Caco-2 (cell line): Measurements from ENCODE around the gene DCP2. TPM values are rescaled to one million over a fixed set of nuclear protein-coding genes. Genes with fewer than 3 reads are reported as not detected.
"Not testable (repeated sequence)": the region's sequence is repeated elsewhere in the genome, so short reads cannot be mapped to it uniquely, and the experiment has no call there.

Experiments
- BruUV-seq: library from RNA; stranded (reverse); fragments of 400-500 nt; replicated peaks from 2 replicates; lab custom pipeline; 2021; lab: Mats Ljungman, UMichigan
- CTCF ChIA-PET: fragments of 300-600 bp; sonication (Branson Sonifier 250); formaldehyde crosslinking; loops from one replicate; lab custom pipeline; 2022; ENCODE audit warnings: antibody characterized with exemption; lab: Charles Lee
- POLR2A ChIA-PET: fragments of 300-600 bp; sonication (Branson Sonifier 250); formaldehyde crosslinking; loops from one replicate; lab custom pipeline; 2022; ENCODE audit warnings: antibody characterized with exemption; lab: Charles Lee
- DNase-seq, 2 experiments: peaks; one replicate each; pipeline versions ENCODE4 v3.0.0 to v3.0.0-alpha.2; 2020 to 2022
- H3K27me3 ChIP-seq: replicated peaks from 2 replicates; pipeline ENCODE4 v1.6.0; 2011; ENCODE audit warnings: low read length; ENCODE audit not compliant: control insufficient read depth, insufficient read depth
- H3K36me3 ChIP-seq: 2 replicates; pipeline ENCODE4 v1.5.1; 2011; ENCODE audit warnings: low read length; ENCODE audit not compliant: control insufficient read depth, insufficient read depth
- H3K4me1 ChIP-seq: fragments of 250-450 bp; sonication (Bioruptor Pico); 2 replicates; pipeline ENCODE4 v1.5.1; 2020; ENCODE audit warnings: mild to moderate bottlenecking
- H3K4me3 ChIP-seq: 2 replicates; pipeline ENCODE4 v1.5.1; 2011; ENCODE audit warnings: low read depth, mild to moderate bottlenecking, control low read depth, low read length
- H3K9me3 ChIP-seq: fragments of 250-450 bp; sonication (Bioruptor Pico); 2 replicates; pipeline ENCODE4 v1.5.1; 2020; ENCODE audit warnings: mild to moderate bottlenecking, moderate library complexity
- H3K27ac Mint-ChIP-seq: one replicate; pipeline ENCODE4 v1.8.0; 2022; ENCODE audit warnings: mixed read lengths; ENCODE audit not compliant: unreplicated experiment
- H3K27me3 Mint-ChIP-seq: one replicate; pipeline ENCODE4 v1.8.0; 2022; ENCODE audit warnings: mixed read lengths; ENCODE audit not compliant: insufficient read depth, unreplicated experiment
- H3K36me3 Mint-ChIP-seq: one replicate; pipeline ENCODE4 v1.8.0; 2022; ENCODE audit warnings: mild to moderate bottlenecking, mixed read lengths; ENCODE audit not compliant: insufficient read depth, unreplicated experiment
- H3K4me1 Mint-ChIP-seq: one replicate; pipeline ENCODE4 v1.8.0; 2022; ENCODE audit warnings: low read depth, mixed read lengths; ENCODE audit not compliant: unreplicated experiment
- H3K4me3 Mint-ChIP-seq: one replicate; pipeline ENCODE4 v1.8.0; 2022; ENCODE audit warnings: mild to moderate bottlenecking, moderate library complexity, mixed read lengths; ENCODE audit not compliant: unreplicated experiment
- H3K9me3 Mint-ChIP-seq: one replicate; pipeline ENCODE4 v1.8.0; 2022; ENCODE audit warnings: mixed read lengths; ENCODE audit not compliant: unreplicated experiment
- intact Hi-C: fragments of 100-400 bp; cut with micrococcal nuclease; formaldehyde crosslinking; loops from one replicate; pipeline ENCODE4 v1.10.0; 2022; ENCODE audit not compliant: unreplicated experiment
- total RNA-seq: library from RNA; stranded (reverse); gene quantifications from 2 replicates; pipeline ENCODE4 v1.2.3, GENCODE V29; 2022
- TF ChIP-seq, protein P1 (sequence below), 2 experiments: fragments of 200-600 bp in 1 of 2; IDR thresholded peaks; 1 replicate in 1 of 2; 2 replicates in 1 of 2; pipeline versions ENCODE4 v1.5.1 to v1.8.0; 2011 to 2022; ENCODE audit warnings: antibody characterized with exemption in 1 of 2, control low read depth in 1 of 2, inconsistent platforms in 1 of 2, low read depth in 1 of 2, low read length in 1 of 2, mild to moderate bottlenecking in 1 of 2, moderate library complexity in 1 of 2; ENCODE audit not compliant: insufficient read depth in 1 of 2, severe bottlenecking in 1 of 2, unreplicated experiment in 1 of 2

Gene DCP2
- total RNA-seq, 1 experiment from 2014 or later, result 149 TPM

DNA sequence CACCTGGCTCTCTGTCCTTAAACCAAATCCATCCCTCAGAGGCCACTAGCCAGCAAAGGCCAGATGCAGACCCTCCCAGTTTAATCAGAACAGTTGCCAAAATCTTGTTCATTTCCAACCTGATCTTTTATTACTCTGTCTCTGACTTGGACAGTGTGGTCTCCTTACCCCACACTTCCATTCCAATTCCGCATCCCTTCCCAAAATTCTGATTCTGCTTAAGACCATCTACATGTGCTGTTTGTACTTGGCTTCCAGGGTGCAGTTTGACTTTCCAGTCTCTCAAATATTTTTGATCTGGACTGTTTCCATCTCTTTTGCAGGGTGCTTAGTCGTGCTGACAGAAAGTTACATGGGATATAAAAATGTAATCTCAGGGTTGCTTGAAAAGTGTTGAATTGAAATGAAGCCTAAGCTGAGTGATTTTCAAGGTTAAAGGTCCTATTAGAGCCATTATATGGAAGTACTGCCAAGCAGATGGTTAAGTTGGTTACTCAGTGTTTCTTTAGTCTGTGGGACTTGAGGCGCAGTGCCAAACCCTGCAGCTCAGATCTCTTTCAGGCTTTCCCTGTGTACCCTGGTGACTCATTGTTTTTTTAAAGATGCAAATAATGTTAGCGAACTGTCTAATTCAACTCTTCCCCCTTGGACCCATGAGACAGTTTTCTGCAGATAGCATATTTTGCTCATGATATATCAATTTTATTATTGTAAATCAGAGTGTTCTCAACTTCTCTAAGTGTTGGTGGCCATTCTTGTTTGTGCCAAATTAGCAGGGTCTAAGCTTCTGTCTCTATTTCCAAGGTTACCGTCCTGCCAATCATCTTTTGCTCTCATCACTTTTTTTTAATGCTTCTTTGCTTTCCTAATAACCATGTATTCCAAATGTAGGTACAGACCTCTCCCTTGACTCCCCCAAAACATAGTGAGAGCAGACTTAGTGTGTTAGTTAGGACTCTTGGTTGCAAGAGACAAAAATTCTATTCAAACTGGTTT, 18.2 kb upstream of the DCP2 start:
- H3K4me1 Mint-ChIP-seq, result peaks cover 18% of the 10 kb centered on the region
- H3K4me3 ChIP-seq, result no peak overlapping the region
- 0 out of 2 replicates have a peak, but pooled peaks cover 4% of the 10 kb centered on the region for H3K4me1 ChIP-seq
- BruUV-seq, result no TSS peak
- TF ChIP-seq, protein P1, sequence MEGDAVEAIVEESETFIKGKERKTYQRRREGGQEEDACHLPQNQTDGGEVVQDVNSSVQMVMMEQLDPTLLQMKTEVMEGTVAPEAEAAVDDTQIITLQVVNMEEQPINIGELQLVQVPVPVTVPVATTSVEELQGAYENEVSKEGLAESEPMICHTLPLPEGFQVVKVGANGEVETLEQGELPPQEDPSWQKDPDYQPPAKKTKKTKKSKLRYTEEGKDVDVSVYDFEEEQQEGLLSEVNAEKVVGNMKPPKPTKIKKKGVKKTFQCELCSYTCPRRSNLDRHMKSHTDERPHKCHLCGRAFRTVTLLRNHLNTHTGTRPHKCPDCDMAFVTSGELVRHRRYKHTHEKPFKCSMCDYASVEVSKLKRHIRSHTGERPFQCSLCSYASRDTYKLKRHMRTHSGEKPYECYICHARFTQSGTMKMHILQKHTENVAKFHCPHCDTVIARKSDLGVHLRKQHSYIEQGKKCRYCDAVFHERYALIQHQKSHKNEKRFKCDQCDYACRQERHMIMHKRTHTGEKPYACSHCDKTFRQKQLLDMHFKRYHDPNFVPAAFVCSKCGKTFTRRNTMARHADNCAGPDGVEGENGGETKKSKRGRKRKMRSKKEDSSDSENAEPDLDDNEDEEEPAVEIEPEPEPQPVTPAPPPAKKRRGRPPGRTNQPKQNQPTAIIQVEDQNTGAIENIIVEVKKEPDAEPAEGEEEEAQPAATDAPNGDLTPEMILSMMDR (IDR thresholded peaks at IDR 0.05; ENCODE audit: insufficient read depth in 1 of 2, low read depth in 1 of 2, low read length in 1 of 2, severe bottlenecking in 1 of 2, unreplicated experiment in 1 of 2), result no peak
- peaks cover 7% of the 10 kb centered on the region for H3K9me3 Mint-ChIP-seq
- H3K36me3 Mint-ChIP-seq, result no peaks in the 10 kb centered on the region
- no peaks in the 10 kb centered on the region for H3K27me3 Mint-ChIP-seq
- CTCF ChIA-PET, result no interaction called here
- H3K36me3 ChIP-seq, result no peaks in the 10 kb centered on the region
- DNase-seq, result no peak
- POLR2A ChIA-PET, result no interaction called here
- no peaks in the 10 kb centered on the region for H3K27me3 ChIP-seq
- H3K9me3 ChIP-seq, result peaks cover 6% of the 10 kb centered on the region; the same call in 1 of the 2 replicates
- intact Hi-C loops, result no loop called here
- H3K27ac Mint-ChIP-seq, result no peak overlapping the region
- H3K4me3 Mint-ChIP-seq, result no peak overlapping the region

DNA sequence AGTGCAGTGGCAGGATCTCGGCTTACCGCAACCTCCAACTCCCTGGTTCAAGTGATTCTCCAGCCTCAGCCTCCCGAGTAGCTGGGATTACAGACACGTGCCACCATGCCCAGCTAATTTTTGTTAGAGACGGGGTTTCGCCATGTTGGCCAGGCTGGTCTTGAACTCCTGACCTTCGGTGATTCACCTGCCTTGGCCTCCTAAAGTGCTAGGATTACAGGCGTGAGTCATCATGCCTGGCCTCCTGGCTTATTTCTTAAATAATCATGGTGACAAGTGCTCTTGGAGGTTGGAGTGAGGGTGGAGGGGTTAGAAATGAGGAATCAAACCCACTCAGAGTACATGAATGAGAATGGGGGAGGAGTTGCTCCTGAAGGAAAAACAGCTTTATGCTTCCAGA, 16.7 kb upstream of the DCP2 start:
- H3K9me3 ChIP-seq, H3K36me3 Mint-ChIP-seq, H3K27me3 ChIP-seq, H3K27ac Mint-ChIP-seq, intact Hi-C loops, H3K4me3 ChIP-seq, H3K4me3 Mint-ChIP-seq, DNase-seq, H3K36me3 ChIP-seq, CTCF ChIA-PET, BruUV-seq, H3K9me3 Mint-ChIP-seq, H3K27me3 Mint-ChIP-seq, POLR2A ChIA-PET: not testable (repeated sequence)
- peaks cover 10% of the 10 kb centered on the region; the same call in 1 of the 2 replicates for H3K4me1 ChIP-seq
- H3K4me1 Mint-ChIP-seq, result peaks cover 18% of the 10 kb centered on the region

DNA sequence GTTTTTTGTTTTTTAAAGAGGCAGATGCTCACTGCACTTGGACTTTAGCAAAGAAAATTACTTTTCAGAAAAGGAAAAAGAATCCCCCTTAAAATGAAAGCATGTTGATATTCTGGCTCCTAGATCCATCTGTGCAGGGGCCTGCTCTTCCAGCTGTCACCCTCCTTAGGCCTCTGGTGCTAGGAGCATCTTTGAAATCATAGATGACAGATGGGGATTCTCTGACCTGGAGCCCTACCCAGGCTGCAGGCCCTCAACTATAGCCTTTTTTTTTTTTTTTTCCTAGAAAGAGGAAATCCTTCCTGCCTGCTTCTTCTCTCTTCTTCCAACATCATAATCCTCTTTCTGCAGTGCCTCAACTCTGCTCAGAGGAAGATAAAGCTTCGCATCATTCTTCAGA, 16.3 kb upstream of the DCP2 start:
- Histone ChIP-seq H3K4me3 (no peak overlapping the region), H3K4me1 (peaks cover 10% of the 10 kb centered on the region; the same call in 1 of the 2 replicates)
- no TSS peak for BruUV-seq

More for the DNA sequence above, 16.3 kb upstream of the DCP2 start:
- no peaks in the 10 kb centered on the region for H3K36me3 Mint-ChIP-seq
- no peaks in the 10 kb centered on the region for H3K27me3 Mint-ChIP-seq
- H3K27ac Mint-ChIP-seq, result no peak overlapping the region
- H3K4me3 Mint-ChIP-seq, result no peak overlapping the region
- POLR2A ChIA-PET, result no interaction called here
- intact Hi-C loops, result no loop called here
- no peaks in the 10 kb centered on the region for H3K9me3 Mint-ChIP-seq
- no peaks in the 10 kb centered on the region for H3K27me3 ChIP-seq
- no peaks in the 10 kb centered on the region for H3K36me3 ChIP-seq
- H3K9me3 ChIP-seq, result no peaks in the 10 kb centered on the region
- CTCF ChIA-PET, result interaction anchor here (0.6 to 0.7 kb wide), 2 partner anchors 39 to 253 kb away, joined by 4 to 7 read pairs; no protein-coding TSS in a partner anchor
- H3K4me1 Mint-ChIP-seq, result peaks cover 18% of the 10 kb centered on the region
- TF ChIP-seq, protein P1 (IDR thresholded peaks at IDR 0.05; ENCODE audit: insufficient read depth in 1 of 2, low read depth in 1 of 2, low read length in 1 of 2, severe bottlenecking in 1 of 2, unreplicated experiment in 1 of 2), result no peak
- DNase-seq, result no peak
